ENCODE results near the gene SLC35F3.

The SLC35F3 gene

DNA sequence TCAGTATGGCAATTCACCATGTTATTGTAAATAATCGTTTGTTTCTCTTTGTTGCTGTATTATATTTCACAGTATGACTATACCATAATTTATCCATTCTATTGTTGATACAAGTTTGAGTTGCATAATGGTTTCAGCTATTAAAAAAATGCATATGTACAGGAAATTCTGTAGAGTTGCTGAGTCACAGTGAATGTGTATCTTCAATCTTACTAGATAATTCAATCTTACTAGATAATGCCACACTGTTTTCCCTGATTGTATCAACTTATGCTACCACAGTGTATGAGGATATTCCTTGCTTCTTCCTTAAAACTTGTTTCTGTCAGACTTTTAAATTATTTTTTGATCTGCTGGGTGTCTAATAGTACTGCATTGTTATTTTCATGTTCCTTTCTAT is 465.3 kb downstream of the SLC35F3 start:
- DNase-seq (ENCODE audit: low read depth), result peak; percentile 75

DNA sequence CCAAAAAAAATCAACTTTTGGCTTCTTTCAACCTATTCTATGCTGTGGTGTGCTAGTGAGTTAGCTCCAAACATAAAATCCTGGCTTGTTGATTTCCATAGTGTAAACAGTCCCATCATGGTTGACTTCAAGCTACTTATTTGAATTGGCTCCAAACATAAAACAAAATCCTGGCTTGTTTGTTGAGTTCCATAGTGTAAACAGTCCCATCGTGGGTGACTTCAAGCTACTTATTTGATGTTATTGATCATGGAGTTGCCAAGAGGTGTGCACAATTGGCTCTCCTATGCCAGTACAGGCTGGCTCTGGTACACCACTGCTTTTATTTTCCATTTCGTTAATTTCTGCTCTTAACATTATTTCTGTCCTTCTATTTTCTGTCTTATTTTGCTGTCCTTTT is 466.9 kb downstream of the SLC35F3 start:
- no peak for DNase-seq (ENCODE audit: low read depth)

DNA sequence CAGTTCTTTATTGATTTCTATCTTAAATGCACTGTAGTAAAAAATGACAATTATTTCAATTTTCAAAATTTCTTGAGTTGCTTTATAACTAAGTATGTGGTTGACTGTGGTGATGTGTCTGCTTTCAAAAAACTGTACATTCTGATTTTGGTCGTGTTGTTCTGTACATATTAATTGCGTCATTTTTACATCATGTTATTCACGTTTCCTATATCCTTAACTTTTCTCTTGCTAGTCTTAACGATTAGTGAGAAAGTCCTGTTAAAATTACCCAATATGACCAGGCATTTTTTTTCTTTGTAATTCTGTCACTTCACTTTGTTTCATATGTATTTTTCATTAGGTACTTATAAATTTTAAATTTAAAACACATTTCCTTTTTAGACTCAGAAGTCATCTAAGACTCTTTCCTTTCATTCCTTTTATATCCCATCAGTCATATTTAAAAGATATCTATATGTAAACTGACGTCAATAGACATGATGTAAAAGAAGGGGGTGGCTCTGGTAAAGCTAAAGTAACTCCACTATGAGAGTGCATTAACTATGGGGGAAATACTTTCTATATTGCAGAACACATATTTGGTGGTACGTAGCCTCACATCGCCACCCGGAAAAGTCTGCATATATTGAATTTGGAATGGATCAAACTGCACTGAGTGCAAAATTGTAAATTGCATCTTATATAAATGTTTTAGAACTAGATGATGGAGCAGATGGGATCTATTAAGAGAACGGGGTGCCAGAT is 467.7 kb downstream of the SLC35F3 start:
- DNase-seq (ENCODE audit: low read depth), result no peak

DNA sequence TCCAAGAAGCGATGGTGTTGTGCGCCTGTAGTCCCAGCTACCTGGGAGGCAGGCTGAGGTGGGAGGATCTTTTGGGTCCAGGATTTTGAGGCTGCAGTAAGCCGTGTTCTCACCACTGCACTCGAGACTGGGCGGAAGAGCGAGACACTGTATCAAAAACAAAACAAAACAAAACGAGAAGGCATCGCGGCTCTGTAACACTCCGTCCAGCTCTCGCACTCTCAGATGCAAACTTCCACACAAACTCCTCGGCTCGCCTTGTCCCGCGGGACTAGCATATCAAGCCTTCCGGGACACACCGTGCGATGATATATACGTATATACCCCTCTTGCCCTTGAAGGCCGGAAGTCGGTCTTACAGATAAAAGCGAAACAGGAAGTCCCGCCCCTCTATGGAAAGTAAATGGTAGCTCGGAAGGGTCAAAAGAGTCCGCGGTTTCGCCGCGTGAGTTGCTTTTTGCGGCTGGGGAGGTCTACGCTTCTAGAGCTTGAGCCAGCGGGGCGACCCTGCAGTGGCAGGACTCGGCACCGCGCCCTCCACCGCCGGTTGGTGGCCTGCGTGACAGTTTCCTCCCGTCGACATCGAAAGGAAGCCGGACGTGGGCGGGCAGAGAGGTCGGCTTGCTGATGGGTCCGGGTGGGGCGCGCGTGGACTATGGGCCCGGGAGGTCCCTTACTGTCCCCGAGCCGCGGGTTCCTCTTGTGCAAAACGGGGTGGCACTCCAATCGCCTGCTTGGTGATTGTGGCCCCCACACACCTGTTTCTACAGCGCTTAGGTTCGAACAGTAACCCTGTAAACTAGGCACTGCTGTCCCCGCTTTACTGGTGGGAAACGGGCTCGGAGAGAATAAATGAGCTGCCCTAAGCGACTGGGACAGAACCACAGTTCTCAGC is 468.8 kb downstream of the SLC35F3 start, which contains the start of gene COA6:
COA6 (plus strand) TSS at position 393 of the 895 bp plus-strand sequence; CDS start at position 404, 11 bp downstream.
- DNase-seq (ENCODE audit: low read depth), result peak; percentile 98

DNA sequence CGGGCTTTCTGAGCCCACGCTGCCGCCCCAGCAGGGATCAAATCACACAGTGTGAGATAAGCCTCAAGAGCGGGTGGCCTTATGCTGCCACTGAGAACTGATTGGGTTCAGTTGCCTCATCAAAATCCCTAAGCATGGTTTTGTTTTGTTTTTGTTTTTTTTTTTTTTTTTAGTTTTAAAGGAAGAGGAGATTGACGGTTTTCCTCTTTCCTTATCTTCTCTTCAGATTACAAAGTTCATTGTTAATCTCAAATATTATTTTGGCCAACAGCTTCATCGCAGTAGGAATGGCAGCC is 469.4 kb downstream of the SLC35F3 start:
- no peak for DNase-seq (ENCODE audit: low read depth)

Measured in iris pigment epithelial cell (primary cell).